IMR-90 (cell line): ENCODE results near the gene TRDMT1. TPM values are rescaled to one million over a fixed set of nuclear protein-coding genes. Genes with fewer than 3 reads are reported as not detected.

Source experiments
- ATAC-seq: fragments of 200-7000 bp; cut with Tn5 transposase; 2 replicates; pipeline ENCODE4 v1.9.1; 2020; ENCODE audit warnings: low read depth, mild to moderate bottlenecking, moderate library complexity
- BruUV-seq: library from RNA; stranded (reverse); fragments of 400-500 nt; replicated peaks from 2 replicates; lab custom pipeline; 2021; lab: Mats Ljungman, UMichigan
- CTCF ChIA-PET: fragments of 300-600 bp; formaldehyde crosslinking; extraction: SDS; loops from one replicate; lab custom pipeline; 2021; ENCODE audit warnings: antibody characterized with exemption; lab: Yijun Ruan, JAX
- POLR2A ChIA-PET: fragments of 300-600 bp; sonication (Branson Sonifier 250); formaldehyde crosslinking; loops from one replicate; lab custom pipeline; 2022; ENCODE audit warnings: antibody characterized with exemption; ENCODE audit not compliant: unreplicated experiment; lab: Charles Lee
- DNase-seq: peaks from one replicate; pipeline ENCODE4 v3.0.0; 2013
- H2AFZ ChIP-seq: replicated peaks from 2 replicates; pipeline ENCODE3; 2013; ENCODE audit warnings: low read length, mild to moderate bottlenecking; ENCODE audit not compliant: poor library complexity
- H2AK5ac ChIP-seq: 2 replicates; pipeline ENCODE4 v1.6.1; 2013; ENCODE audit warnings: low read depth, low read length, inconsistent platforms
- H2AK9ac ChIP-seq: replicated peaks from 2 replicates; pipeline ENCODE3; 2013; ENCODE audit warnings: mild to moderate bottlenecking, low read depth, low read length, moderate library complexity; ENCODE audit not compliant: poor library complexity
- H2BK120ac ChIP-seq: 2 replicates; pipeline ENCODE4 v1.6.1; 2013; ENCODE audit warnings: low read depth, low read length, inconsistent platforms
- H2BK15ac ChIP-seq: 3 replicates; pipeline ENCODE4 v1.6.1; 2013; ENCODE audit warnings: low read depth, low read length, inconsistent platforms
- H2BK20ac ChIP-seq: 2 replicates; pipeline ENCODE4 v1.6.1; 2013; ENCODE audit warnings: low read depth, mild to moderate bottlenecking, inconsistent platforms, low read length, moderate library complexity
- H2BK5ac ChIP-seq: 2 replicates; pipeline ENCODE4 v1.6.1; 2013; ENCODE audit warnings: mild to moderate bottlenecking, low read depth, low read length, inconsistent platforms; ENCODE audit not compliant: poor library complexity, severe bottlenecking
- H3K14ac ChIP-seq: replicated peaks from 2 replicates; pipeline ENCODE4 v1.6.1; 2013; ENCODE audit warnings: low read depth, low read length, inconsistent platforms
- H3K18ac ChIP-seq: 2 replicates; pipeline ENCODE4 v1.6.1; 2013; ENCODE audit warnings: low read depth, low read length, control low read depth
- H3K23ac ChIP-seq: 2 replicates; pipeline ENCODE4 v1.6.1; 2013; ENCODE audit warnings: low read depth, low read length, inconsistent platforms
- H3K27ac ChIP-seq: 2 replicates; pipeline ENCODE4 v1.5.1; 2013; ENCODE audit warnings: mild to moderate bottlenecking, control low read depth, low read length; ENCODE audit not compliant: insufficient read depth
- H3K27me3 ChIP-seq: 2 replicates; pipeline ENCODE4 v1.6.1; 2013; ENCODE audit warnings: low read length; ENCODE audit not compliant: control insufficient read depth, insufficient read depth
- H3K36me3 ChIP-seq: 2 replicates; pipeline ENCODE4 v1.6.1; 2013; ENCODE audit warnings: low read length, mixed read lengths; ENCODE audit not compliant: control insufficient read depth, insufficient read depth
- H3K4ac ChIP-seq: 2 replicates; pipeline ENCODE4 v1.6.1; 2013; ENCODE audit warnings: low read depth, low read length, inconsistent platforms
- H3K4me1 ChIP-seq: 2 replicates; pipeline ENCODE4 v1.6.1; 2013; ENCODE audit warnings: low read length, mixed read lengths; ENCODE audit not compliant: control insufficient read depth, insufficient read depth
- H3K4me2 ChIP-seq: 2 replicates; pipeline ENCODE4 v1.6.1; 2013; ENCODE audit warnings: low read depth, mild to moderate bottlenecking, control low read depth, low read length, moderate library complexity
- H3K4me3 ChIP-seq: 2 replicates; pipeline ENCODE4 v1.5.1; 2013; ENCODE audit warnings: low read depth, mild to moderate bottlenecking, control low read depth, low read length, moderate library complexity; ENCODE audit not compliant: insufficient read depth
- H3K56ac ChIP-seq: 2 replicates; pipeline ENCODE4 v1.6.1; 2013; ENCODE audit warnings: low read length, inconsistent platforms; ENCODE audit not compliant: insufficient read depth; ENCODE audit errors: extremely low read depth
- H3K79me1 ChIP-seq, 2 experiments: 2 replicates each; pipeline ENCODE4 v1.6.1; 2013; ENCODE audit warnings: low read length in 2 of 2, inconsistent platforms in 1 of 2, low read depth in 1 of 2
- H3K9ac ChIP-seq: 2 replicates; pipeline ENCODE4 v1.6.1; 2013; ENCODE audit warnings: low read depth, low read length, control low read depth
- H3K9me1 ChIP-seq: 2 replicates; pipeline ENCODE4 v1.6.1; 2013; ENCODE audit warnings: low read length, inconsistent platforms; ENCODE audit not compliant: insufficient read depth
- H3K9me3 ChIP-seq: 2 replicates; pipeline ENCODE4 v1.6.1; 2013; ENCODE audit warnings: low read length; ENCODE audit not compliant: control insufficient read depth, insufficient read depth
- H4K20me1 ChIP-seq: 2 replicates; pipeline ENCODE4 v1.6.1; 2013; ENCODE audit warnings: low read length, inconsistent platforms; ENCODE audit not compliant: insufficient read depth
- H4K5ac ChIP-seq: 2 replicates; pipeline ENCODE4 v1.6.1; 2013; ENCODE audit warnings: mild to moderate bottlenecking, low read depth, low read length, control low read depth
- H4K8ac ChIP-seq, 2 experiments: 2 replicates each; pipeline ENCODE4 v1.6.1; 2013; ENCODE audit warnings: low read depth in 2 of 2, low read length in 2 of 2, control low read depth in 1 of 2, inconsistent platforms in 1 of 2
- H4K91ac ChIP-seq: 2 replicates; pipeline ENCODE4 v1.6.1; 2013; ENCODE audit warnings: low read depth, low read length, inconsistent platforms; ENCODE audit not compliant: insufficient read depth
- CEBPB ChIP-seq: IDR thresholded peaks from 2 replicates; pipeline ENCODE4 v1.6.1; 2012; ENCODE audit warnings: low read depth, low read length, improper control_type of control experiment
- MAZ ChIP-seq: IDR thresholded peaks from 2 replicates; pipeline ENCODE4 v1.6.1; 2012; ENCODE audit warnings: low read depth, mild to moderate bottlenecking, low read length, improper control_type of control experiment, moderate library complexity, borderline replicate concordance
- WGBS, 2 experiments: methylation state at CpG; one replicate each; pipeline versions ENCODE4 v1.1.5 to v1.1.7; 2013; ENCODE audit warnings: missing lambda C conversion rate in 2 of 2; ENCODE audit not compliant: insufficient read length in 1 of 2; ENCODE audit errors: extremely low coverage in 2 of 2; 5-methylcytosine and 5-hydroxymethylcytosine counted together
- dilution Hi-C: fragments of 300-500 bp; cut with HindIII; formaldehyde crosslinking; loops from one replicate; pipeline ENCODE4 v1.14.3; 2018; ENCODE audit warnings: low sequenced_read_pairs; ENCODE audit not compliant: unreplicated experiment
- in situ Hi-C: fragments of 300-500 bp; cut with MboI; formaldehyde crosslinking; loops from 3 replicates; pipeline ENCODE4 v1.14.3; 2019; ENCODE audit warnings: low sequenced_read_pairs, inconsistent platforms, mixed read lengths
- intact Hi-C: fragments of 100-400 bp; cut with micrococcal nuclease; formaldehyde crosslinking; loops from 2 replicates; pipeline ENCODE4 v1.10.0; 2022
- polyA plus RNA-seq, 3 experiments: library from polyadenylated mRNA; depleted of rRNA; stranded (reverse); fragments of >200 nt; gene quantifications; 2 replicates each; pipeline ENCODE4 v1.2.3, GENCODE V29; 2012; ENCODE audit warnings: low replicate concordance in 1 of 3
- total RNA-seq: library from RNA; depleted of rRNA; stranded (reverse); fragments of >200 nt; gene quantifications from 2 replicates; pipeline ENCODE4 v1.2.3, GENCODE V29; 2012

The TRDMT1 gene
- total and polyA plus RNA-seq, 2 of the 4 experiments (the other 2 are of a cell fraction) = 2.1 to 4.7 TPM

- no peak overlapping the region for H3K4me2 ChIP-seq
- no peak overlapping the region for H4K91ac ChIP-seq
- H3K9me1 ChIP-seq = peaks cover 4% of the 10 kb centered on the region; the same call in 1 of the 2 replicates
- H3K4ac ChIP-seq = no peak overlapping the region
- no TSS peak for BruUV-seq
- no peak overlapping the region for H3K4me3 ChIP-seq
- peak; percentile 92 for TF ChIP-seq CEBPB
- no peak for TF ChIP-seq MAZ
- in situ Hi-C loops (no loop called here), dilution Hi-C loops (no loop called here), intact Hi-C loops (no loop called here)
- no peak overlapping the region for H3K9ac ChIP-seq
- CTCF ChIA-PET = no interaction called here
- H2AFZ ChIP-seq = no peak overlapping the region
- H3K27ac ChIP-seq = no peak overlapping the region
- POLR2A ChIA-PET = no interaction called here
- no CpG with 5 or more reads among the region's 2 CpGs for WGBS, 2 experiments
- peaks cover 9% of the 10 kb centered on the region for H3K36me3 ChIP-seq
- H3K56ac ChIP-seq = no peak overlapping the region
- H2AK5ac ChIP-seq = no peak overlapping the region
- no peak overlapping the region for H2BK5ac ChIP-seq
- no peak overlapping the region for H2BK20ac ChIP-seq
- no peak overlapping the region for H3K23ac ChIP-seq
- H4K8ac ChIP-seq = no peak overlapping the region
- ATAC-seq (no peak), DNase-seq (no peak)
- H2BK15ac ChIP-seq = no peak overlapping the region
- H3K9me3 ChIP-seq = peaks cover 3% of the 10 kb centered on the region; the same call in 1 of the 2 replicates
- peaks cover 5% of the 10 kb centered on the region in 2 experiments; a peak in 3 of 4 replicates for H3K79me1 ChIP-seq
- H4K5ac ChIP-seq = no peak overlapping the region
- no peak overlapping the region for H3K18ac ChIP-seq
- no peak overlapping the region for H2BK120ac ChIP-seq
- H3K27me3 ChIP-seq = no peaks in the 10 kb centered on the region
- H2AK9ac ChIP-seq = no peak overlapping the region
- H3K4me1 ChIP-seq = peaks cover 14% of the 10 kb centered on the region
- no peak overlapping the region for H3K14ac ChIP-seq
- peaks cover 37% of the 10 kb centered on the region for H4K20me1 ChIP-seq
These were observed 38.6 kb upstream of the TRDMT1 start for GRCh38 chr10:17240096-17240495.
